Left kidney (tissue), 2 donors: Measurements from ENCODE around the gene OPALIN. TPM values are rescaled to one million over a fixed set of nuclear protein-coding genes. Genes with fewer than 3 reads are reported as not detected.
"Not testable (repeated sequence)": the region's sequence is repeated elsewhere in the genome, so short reads cannot be mapped to it uniquely, and the experiment has no call there.

Experiments
- DNase-seq: peaks from one replicate; pipeline ENCODE4 v3.0.0-alpha.2; 2013
- polyA plus RNA-seq: library from polyadenylated mRNA; unstranded; fragments of 120-200 nt; gene quantifications from one replicate; pipeline ENCODE4 v1.2.1, GENCODE V29; 2013; ENCODE audit not compliant: insufficient read length

OPALIN gene
- polyA plus RNA-seq, 1 donor: not detected

GRCh38 chr10:96338279-96338925 lies 20.4 kb downstream of the OPALIN start:
- no peak for DNase-seq

DNA sequence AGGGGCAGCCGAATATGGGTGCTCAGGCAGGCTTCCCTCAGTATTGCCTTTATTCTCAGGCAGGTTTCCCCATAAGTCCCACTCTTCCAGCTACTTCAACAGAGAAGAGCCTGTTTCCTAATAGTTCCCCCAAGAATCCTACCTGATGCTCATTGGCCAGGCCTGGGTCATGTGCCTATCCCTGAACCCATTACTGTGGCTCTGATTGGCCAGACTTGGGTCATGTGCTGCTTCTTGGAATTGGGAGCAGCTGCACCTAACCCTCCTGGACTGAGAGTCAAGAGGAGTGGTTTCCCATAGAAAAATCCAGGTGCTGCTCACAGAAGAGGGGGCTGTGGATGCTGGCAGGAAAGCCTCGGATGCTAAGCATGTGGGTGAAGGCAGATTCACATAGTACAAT lies 21.7 kb downstream of the OPALIN start:
- no peak for DNase-seq

DNA sequence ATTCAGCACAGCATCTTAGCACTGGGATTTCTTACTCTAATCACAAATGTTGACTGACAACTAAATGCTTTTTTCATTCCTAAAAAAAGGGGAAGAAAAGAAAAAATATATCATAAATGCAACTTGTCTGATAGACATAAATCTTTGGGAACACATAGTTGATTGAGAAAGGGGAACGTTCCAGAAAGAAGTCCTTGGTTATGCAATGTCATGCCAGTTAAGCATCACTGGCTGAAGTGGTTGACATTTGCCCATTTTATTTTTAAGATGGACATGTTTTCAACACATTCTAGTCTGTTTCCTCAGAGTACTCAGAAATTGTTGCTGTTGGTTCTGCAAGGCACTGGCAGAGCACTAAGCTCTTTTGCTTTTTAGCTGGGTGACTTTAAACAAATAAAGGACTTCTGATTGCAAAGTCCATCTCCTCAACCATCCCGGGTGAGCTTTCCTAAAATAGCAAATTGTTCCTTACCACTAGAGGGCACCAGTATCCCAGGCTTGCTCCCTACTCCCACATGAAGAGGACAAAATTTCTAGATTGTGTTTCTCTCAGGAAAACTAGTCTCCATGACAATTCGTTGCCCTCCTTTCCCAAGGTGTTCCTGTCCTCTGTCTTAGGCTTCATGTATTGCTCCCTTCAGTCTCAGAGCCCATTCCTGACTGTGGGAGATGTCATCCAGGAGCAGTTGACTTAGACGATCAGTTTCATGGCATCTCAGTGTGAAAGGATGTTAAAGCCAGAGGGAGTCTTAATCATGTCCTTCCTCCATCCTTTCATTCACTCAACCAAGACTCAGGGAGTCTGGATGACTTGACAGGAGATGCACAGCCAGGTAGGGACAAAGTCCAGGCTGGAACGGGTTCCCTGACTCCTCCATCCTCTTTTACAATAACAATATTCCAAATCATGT lies 23.9 kb downstream of the OPALIN start:
- DNase-seq: peak; percentile 14

GRCh38 chr10:96333101-96333500 lies 25.7 kb downstream of the OPALIN start:
- no peak for DNase-seq

DNA sequence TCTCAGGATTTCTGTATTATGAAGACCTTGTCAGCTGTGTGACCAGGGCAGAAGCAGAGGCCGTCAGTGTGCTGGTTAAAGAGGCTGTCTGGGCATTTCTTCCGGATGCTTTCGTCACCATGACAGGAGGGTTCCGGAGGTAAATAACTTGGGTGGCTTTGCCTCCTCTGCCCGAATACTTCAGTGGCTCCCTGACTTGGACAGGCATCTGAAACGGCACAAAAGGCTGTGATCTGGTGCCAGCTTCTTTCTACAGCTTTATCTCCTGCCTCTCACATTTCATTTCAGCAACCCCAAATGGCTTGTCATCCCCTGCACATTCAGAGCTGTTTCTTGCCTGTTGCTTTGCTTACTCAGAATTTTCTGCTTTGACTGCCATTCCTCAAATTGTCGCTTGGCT lies 31.3 kb downstream of the OPALIN start:
- DNase-seq: no peak

GRCh38 chr10:96325719-96326373 lies 33.0 kb downstream of the OPALIN start:
- DNase-seq: no peak

- no peak for DNase-seq
Observed at GRCh38 chr10:96324447-96324846, 34.4 kb downstream of the OPALIN start.

- no peak for DNase-seq
Observed at GRCh38 chr10:96322275-96322674, 36.5 kb downstream of the OPALIN start.

DNA sequence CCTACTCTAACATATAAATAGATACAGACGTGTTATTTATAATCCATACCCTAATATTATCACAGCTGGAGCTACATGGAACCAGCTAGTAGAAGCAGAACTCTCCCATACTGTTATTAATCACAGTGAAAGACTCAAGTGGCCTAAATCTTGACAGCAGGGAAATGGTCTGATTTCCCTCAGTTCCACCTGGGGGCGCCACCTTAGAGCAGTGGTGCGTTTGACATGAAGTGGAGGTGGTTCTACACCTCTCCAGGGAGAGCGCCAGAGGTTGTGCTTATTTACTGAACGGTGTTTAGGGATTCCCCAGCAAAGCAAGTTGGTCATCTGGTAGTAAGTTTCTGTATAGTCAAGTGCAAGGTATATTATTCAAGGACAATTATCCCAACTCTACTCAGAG lies 37.0 kb downstream of the OPALIN start:
- DNase-seq: no peak

- no peak for DNase-seq
Observed at GRCh38 chr10:96319754-96320474, 38.9 kb downstream of the OPALIN start.

DNA sequence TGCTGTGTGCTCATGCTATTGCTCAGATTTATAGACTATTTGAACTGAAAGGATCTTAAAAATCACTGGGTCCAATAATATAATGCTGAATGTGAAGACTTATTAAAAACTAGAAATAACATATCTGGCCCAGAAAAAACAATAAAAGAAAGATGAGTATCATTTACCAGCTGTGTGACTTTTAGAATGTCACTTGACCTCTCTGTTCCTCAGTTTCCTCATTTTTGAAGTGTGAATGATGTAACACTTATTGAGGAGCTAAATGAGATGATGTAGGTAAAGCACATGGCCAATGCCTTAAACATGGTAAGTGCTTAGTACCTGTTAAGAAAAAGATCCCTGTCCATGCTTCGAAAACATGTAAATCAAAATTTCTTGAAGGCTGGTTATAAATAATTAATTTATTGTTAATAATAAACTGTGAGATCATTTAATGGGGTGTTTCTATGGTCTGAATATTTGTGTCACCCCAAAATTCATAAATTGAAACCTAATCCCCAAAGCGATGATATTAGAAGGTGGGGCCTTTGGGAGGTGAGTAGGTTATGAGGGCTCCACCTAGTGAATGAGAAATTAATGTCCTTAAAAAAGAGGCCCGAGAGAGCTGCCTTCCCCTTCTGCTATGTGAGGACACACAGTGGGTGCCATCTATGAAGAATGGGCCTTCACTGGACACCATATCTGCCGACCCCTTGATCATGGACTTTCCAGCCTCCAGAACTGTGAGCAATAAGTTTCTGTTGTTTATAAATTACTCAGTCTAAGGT lies 41.6 kb downstream of the OPALIN start:
- no peak for DNase-seq

DNA sequence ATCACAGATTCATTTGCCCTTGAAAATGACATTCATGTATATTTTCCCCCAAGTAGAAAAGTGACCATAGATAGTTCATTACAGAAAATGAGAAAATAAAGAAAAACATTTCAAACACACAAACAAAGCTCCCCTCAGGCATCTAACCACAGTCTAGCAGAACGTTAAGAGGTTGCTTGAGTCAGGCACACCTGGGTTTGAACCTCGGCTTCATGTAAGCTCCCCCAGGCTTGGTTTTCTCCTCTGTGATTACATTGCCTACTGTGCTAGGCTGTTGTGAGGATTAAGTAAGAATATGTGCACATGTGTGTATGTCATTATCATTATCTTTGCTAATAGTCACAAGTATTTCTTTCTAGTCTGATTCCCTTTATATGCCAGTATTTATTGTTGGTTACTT lies 45.5 kb downstream of the OPALIN start:
- DNase-seq: no peak

DNA sequence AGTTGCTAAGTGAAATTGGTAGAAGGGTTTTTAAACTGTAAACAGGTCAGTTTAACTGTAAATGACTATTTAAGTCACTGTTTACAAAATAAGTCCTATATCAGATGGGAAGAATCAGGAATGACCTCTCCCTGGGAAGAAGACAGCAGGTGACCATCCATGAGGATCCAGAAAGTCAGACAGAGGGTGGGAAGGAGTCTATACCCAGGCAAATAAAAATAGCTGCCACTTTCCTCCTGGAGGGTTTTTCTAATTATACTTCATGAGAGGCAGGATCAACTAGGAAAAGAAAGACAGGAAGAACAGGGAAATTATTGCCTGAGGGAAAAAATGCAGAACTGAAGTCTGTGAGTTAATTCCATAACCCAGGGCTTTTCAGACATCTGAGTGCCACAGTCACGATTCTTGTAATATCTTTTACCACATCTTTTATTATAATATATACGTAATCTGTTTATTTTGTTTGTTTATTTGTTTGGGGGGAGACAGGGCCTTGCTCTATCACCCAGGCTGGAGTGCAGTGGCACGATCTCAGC lies 47.6 kb downstream of the OPALIN start:
- DNase-seq: no peak

GRCh38 chr10:96310321-96310669 lies 48.5 kb downstream of the OPALIN start:
- DNase-seq: no peak

DNA sequence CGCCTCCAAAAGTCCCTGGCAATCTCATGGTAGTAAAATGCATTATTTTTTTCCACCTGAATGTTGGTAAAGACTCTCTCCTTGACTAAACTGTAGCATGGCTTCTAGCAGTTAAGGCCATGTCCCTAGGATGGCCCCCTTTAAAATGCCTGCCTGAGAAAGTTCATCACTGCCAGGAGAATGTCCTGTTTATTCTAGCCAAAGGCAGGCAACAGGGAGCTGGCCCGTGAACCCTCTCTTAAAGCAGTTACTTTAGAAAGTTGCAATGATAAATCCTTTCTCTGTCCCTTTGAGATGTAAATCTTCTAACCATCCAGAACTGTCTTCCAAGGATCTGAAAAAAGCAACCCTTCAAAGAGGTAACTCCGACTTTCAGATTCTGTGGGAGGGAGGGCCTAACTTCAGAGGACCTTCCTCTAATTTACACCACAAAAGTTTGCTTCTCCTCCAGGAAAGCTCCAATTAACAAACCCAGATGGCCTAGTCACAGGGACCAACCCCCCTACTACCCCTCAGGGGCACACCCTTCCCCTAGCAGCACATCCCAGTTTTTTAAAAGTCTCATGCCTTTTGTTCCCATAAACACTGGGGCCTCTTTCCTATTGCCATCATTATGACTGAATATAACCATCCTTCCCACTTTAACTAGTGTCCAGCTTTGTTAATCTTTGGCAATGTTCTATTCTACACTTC lies 49.0 kb downstream of the OPALIN start:
- no peak for DNase-seq

GRCh38 chr10:96308854-96309253 lies 49.9 kb downstream of the OPALIN start:
- DNase-seq: not testable (repeated sequence)

DNA sequence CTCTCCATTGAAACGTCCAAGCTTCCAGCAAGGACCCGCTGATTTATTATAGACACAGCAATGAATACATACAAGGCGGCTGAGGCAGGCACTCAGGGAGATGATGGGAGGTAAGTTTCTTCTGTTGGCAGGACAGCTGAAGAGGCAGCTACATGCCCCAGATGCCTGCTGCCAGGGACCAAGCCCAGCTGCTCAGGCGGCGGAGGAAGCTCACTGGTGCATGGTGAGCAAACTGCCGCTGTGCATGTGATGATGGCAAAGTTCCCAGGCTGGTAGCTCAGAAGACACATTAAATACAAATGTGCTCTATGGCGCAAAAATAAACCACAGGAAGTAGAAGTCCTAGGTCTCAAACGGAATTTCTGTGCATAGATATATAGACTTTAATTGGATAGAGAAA lies 52.3 kb downstream of the OPALIN start:
- no peak for DNase-seq

- no peak for DNase-seq
Observed at GRCh38 chr10:96305019-96305418, 53.8 kb downstream of the OPALIN start.

- no peak for DNase-seq
Observed at GRCh38 chr10:96304230-96304629, 54.6 kb downstream of the OPALIN start, which contains the start of gene DNTT. DNTT (plus strand) TSS chr10:96304434; CDS start chr10:96304498, 64 bp downstream.

GRCh38 chr10:96301616-96302015 lies 57.2 kb downstream of the OPALIN start:
- no peak for DNase-seq

DNA sequence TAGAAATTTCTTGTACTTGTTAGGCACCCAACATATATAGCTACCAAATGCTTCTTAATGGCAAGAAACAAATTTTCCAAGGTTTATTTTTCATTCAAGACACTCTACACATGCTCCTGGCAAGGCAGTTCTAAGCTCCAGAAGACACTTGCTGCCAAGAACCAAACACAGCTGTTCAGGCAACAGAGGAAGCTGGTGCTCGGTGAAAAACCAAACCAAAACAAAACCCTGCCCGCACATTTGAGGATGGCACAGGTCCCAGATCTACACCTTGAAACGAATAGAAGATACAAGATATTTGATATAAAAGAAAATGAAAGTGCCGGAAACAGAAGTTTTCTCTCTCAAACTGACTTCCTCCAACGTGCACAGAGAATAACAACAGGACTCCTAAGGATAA lies 59.4 kb downstream of the OPALIN start:
- no peak for DNase-seq
